CMK (cell line): Measurements from ENCODE around the gene ERN1.

Source experiments
- DNase-seq: peaks from one replicate; pipeline ENCODE4 v3.0.0-alpha.2; 2010; ENCODE audit warnings: low read depth

The ERN1 gene

DNA sequence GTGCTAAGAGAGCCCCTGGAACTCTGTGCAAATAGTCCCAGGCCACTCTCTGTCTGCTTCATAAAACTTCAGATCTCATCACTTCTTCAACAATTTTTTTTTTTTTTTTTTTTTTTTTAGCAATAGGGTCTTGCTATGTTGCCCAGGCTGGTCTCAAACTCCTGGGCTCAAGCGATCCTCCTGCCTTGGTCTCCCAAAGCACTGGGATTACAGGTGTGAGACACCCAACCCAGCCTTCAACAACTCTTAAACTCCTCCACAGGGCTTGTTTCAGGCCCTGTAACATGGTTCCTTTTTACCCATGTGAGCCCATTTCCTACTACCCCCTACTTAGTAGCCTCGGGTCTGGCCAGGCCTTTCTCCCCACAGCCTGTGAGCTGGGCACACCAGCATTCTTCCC, 70.2 kb downstream of the ERN1 start:
- DNase-seq, result no peak

DNA sequence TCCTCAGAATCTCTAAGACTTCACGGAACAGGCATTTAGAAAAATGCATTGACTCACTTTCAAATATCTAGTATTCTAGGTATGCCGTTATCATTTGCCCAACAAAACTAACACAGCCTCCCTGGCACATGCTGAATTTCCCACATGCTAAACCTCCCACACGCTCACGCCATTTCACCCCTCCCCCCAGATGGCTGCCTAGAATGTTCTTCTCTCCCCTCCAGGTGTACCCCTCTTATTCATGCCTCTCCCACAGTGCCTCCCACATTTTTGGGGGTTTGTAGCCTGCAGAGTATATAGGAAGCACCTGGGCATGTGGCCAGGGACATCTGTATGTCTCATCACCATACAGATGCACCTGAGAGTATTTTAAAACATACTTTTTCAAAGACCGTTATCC, 71.3 kb downstream of the ERN1 start:
- no peak for DNase-seq

DNA sequence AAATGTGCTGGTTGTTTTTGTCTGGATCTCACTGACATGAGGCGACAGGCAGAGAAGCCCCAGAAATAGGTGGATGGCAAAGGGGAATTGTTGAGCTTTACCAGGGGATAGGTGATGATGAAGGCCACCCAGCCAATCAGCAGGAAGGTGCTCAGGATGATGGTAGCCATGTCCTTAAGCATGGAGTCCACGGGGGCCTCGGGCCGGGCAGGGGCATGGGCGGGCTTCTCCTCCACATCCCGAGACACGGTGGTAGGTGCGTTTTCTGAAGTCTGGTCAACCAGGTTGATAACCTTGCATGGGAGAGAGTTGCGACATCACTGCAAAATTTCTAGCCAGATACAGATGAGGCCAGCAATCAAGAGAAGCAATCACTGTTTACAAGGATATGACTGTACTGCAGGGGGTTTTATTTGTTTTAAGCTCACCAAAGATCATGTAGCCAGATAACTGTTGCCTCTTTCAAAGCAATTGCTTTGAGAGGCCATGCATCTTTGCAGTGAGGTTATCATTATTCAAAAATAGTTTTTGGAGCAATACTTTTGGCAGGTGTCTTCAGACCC, 72.2 kb downstream of the ERN1 start:
- DNase-seq, result no peak

DNA sequence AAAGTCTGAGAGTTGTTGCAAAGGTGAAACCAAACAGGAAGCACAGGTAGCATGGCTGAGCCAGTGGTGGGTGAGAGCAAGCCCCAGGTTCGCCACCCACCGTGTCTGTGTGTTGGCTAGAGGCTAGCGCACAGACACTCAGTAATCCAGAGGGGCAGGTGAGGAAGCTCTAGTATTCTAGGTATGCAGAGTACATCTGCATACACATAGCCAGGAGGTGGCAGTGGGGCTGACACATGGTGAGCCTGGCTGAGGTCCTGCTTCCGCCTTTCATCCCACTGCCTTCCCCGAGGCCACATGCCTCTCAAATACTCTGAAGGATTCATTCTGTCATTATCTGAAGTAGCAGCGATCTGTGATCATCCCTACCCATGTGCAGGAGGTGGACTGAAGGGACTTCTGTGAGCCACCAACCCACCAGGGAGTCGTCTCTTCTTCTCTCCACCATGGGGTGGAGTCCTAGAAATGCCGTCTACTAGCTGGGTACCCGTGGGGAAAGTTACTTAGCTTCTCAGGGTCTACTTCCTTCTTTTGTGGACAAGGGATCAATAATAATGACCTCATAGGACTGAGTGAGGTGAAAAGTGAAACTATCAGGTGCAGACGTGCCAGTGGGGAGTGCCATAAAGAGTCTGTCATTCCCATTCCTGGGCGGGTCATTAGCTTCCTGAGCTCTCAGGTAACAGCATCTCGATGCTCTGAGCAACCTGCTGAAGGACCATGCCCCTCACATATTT, 73.5 kb downstream of the ERN1 start:
- DNase-seq, result no peak

DNA sequence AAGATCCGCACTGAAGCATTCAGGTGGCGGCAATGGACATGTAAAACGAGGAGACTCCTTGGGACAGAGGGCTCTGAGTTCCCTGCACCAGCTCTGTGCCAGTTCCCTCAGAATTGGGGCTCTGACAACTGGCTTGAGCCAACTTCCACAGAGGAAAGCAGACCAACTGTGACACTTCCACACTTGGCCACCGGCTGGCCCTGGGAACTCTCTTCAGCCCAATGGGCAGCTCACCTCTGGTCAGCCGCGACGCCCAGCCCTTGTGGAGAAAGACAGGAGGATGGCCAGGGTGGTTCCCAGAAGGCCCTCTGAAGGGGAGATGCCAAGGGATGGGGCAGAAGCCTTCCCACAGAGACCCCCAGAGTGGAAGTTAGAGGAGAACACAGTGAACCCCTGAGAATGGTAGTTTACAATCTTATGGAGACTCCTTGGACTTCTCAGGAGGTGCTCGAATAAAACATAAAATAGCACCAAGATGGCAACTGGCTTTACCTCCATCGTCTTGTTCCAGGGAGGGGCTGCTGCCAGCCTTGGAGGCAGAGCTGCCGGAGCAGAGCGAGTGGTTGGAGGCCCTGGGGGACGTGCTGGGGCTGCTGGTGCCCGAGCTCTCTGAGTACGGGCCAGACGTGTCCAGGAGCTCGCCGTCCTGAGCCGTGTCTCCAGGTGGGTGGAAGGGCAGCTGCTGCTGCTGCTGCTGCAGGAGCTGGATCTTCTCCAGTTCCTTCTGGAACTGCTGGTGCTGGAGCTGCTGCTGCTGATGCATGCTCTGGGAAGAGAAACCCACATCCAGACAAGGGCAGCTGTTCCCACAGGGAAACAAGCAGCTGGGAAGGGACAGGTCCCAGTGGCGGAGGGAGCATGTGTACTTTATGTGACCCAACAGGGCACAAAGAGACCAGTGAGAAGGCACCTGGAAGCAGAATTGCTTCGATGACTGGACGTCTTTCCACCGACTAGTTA, 74.5 kb downstream of the ERN1 start:
- DNase-seq, result no peak

DNA sequence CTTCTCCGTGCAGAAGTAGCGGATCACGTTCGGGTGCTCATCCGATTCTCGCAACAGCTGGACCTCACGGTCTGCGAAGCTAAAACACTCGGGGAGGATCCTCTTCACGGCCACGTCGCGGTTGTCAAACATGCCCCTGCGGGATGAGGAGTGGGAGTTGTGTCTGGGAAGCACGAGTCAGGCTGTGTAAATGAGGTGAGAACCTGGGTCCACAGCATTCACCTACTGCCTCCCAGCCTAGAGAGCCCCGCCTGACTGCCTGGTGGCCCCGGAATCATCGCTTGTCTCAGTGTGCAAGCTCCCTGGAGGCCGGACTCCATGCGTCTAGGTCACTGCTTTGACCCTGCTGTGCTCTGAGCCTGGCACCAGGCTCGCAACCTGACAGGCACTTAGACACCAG, 75.6 kb downstream of the ERN1 start:
- DNase-seq, result no peak

DNA sequence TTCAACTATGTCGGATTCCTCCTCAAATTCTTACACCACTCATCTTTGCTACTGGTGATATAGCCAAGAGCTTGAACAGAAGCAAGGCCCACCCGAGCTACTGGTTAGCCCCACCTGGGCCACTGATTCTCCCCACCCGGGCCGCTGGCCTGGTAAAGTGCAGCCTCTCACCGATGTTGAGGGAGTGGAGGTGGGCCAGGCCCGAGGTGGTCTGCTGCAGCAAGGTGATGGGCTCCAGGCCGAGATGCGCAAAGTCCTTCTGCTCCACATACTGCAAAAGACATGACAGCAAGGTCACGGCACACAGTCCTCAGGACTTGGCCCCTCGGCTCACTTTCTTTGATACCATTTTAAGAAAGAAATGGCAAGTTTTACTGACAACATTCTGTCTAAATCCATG, 76.8 kb downstream of the ERN1 start:
- no peak for DNase-seq

DNA sequence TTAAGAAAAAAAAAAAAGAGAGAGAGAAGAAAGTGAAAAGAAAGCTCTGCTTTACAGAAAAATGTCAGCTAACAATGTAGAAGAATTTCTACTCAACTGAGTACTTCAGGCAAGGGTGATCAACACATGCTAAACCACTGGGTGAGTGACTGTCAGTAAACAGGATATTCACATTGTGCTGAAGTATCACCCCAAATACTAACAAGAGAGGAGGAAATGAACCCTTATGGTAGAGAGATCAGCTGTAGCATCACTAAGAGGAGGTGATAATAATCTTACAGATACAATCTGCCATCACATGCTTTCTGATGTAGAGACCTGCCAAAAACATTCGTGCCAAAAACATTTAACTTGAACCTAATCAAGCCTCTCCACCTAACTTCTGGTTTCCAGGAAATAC, 78.8 kb downstream of the ERN1 start:
- DNase-seq, result no peak

DNA sequence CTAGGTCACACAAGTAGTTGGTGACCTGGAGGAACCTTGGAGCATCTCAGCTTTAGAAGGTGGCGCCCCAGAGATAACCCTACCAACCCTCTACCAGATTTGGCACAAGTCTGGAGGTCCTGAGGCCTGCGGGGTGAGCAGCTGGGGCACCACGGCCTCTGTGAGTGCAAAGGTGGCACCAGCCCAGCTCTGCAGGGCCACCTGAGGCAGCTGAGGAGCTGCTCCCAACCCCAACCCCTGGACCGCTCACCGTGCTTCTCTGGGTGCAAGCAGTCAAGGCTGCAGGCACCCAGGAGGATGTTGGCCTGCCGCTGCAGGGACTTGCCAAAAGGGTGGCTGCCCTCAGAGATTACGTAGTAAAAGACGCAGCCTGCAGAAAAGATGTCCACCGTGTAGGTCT, 81.1 kb downstream of the ERN1 start:
- DNase-seq, result no peak

DNA sequence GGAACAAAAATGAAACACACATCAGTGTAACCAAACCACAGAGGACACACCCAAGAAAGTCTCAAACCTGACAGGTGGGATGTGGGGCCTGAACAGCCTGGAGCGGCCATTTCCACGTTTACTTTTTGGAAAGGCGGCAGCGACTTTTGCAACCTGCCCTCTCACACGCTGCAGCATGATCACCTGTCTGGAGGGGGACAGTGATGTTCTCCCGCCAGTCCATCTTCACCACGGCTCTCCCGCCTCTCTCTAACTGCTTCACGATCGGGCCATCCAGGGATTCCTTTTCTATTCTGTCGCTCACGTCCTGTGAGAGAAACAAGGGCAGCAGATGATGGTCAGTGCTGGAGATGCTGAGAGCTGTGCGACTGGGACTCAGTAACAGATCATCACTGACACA, 84.8 kb downstream of the ERN1 start:
- DNase-seq, result no peak

DNA sequence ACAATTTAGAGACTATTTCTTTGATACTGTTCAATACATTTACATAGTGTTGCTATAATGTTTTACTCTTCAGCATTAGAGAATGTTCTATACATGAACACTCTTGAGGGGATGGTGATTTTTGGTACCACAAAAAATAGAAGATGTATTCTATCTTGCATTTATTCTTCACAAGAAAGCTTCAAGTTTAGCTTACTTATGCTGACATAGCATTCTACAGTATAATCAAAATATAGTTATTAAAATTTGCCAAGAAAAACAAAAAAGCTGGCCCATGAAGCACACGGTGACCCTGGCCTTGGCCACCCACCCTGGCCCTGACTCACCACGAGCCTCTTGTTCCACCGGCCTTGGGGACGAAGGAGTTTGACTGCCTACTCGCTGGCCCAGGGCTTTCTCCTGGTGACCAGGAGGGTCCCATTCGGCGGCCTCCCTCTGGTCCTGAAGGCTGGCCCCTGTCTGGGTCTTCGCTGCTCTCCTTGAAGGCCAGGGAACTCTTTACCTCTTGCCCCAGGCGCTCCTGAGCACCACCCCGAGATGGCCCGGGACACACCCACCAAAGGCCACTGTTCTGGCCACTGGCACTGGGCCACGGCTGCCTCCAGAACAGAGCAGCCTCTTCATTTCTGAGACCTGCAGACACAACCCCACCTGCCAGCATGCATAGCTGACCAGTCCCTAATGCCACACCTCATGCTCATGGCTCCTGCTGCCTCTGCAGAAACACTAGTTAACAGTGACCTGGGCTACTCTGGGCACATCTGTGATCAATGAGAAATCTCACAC, 87.1 kb downstream of the ERN1 start:
- no peak for DNase-seq

DNA sequence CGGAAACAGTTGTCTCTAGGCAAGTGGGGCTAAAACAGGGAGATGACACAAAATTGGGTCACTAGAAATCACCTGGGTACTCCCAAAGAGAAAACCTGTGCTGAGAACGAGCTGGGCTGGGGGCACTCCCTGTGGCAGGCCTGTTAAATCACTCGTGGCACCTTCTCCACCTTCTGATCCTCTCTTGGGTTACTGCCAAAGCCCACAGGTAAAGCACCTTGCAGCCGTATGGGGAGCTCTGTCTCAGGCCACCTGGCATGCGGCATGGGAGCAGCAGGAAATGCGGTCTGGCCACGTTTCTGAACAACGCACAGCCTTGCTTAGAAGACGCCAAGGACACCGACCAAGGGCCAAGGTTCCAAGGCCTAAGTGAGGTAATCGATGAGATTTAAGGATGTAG, 88.0 kb downstream of the ERN1 start:
- DNase-seq, result no peak

DNA sequence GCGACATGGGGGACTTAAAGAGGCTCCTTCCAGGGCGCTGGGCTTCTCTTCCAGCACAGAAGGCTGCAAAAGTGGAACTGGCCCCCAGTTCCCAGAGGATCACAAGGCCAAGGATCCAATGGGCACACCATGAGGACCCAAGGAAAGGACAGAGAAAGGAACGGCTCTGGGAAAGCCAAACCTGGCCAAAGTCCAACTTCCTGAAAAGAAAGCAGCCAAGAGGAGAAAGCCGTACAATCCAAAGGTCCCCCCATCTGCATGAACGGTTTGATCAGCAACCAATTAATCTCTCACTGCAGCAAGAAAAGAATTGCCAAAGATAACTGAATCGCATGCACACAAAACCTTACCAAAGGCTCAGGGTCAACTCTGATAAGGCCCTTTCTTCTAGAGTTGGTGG, 89.7 kb downstream of the ERN1 start:
- DNase-seq, result no peak

DNA sequence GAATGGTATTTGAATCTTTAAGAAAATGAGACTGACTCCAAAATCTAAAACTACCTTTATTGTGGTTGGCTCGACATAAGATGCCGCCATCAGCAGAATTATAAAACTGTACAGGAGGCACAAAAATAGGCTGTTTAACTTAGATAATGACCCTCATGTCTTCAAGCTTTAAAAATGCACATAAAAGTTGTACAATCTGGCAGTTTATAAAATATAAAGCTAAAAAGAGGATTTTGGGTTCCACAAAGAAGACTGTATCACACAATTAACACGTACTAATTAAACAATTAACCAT, 90.9 kb downstream of the ERN1 start:
- DNase-seq, result no peak

DNA sequence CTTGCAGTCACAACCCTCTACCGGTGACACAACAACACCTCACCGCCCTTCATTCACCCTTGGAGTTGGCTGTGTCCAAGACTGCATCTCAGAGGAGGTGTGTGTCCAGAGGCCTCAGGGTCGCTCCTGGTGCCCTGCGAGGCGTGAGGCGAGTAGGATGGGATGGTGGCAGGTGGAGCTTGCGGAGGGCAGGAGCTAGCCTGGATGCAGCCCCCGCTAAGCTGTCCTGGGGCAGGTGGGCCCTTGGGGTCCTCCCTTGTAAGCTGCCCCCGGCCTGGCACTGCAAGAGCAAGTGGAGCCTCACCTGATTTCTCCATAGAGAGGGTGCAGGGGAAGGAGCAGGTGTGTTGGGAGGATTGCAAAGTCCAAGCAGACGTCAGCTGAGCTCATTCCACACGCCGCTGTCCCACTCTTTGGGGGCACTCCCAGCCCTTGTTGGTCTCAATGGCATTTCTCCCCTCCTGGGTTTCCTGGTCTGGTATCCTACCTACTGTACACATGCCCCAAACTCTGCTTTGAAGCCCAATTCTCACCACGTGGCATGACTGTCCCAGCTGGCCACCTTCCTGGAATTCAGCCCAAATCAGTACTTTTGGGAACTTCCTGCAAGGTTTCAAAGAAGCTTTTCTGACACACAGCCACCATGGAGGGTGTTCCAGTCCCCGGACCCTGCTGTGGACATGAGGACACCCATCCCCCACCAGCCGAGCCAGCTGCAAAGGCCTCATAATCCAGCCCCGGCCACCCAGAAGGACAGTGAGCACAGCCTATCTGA, 91.4 kb downstream of the ERN1 start:
- DNase-seq, result no peak

DNA sequence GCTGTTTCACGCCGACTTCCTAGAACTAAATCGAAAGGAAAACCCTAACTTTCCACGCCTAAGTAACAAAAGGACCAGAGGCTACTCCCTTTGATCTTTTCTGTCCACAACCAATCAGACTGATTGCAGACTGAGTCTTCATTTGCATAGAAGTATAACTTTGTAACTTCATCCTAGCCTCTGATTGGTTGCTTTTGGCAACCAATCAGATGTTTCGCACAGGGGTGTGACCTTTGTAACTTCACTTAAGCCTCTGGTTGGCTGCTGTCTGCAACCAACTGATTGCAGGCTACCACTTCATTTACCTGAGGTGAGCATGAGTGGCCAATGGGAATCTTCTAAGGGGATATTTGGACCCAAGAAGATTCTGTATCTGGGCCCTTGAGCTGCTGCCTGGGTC, 92.1 kb downstream of the ERN1 start:
- DNase-seq, result no peak

DNA sequence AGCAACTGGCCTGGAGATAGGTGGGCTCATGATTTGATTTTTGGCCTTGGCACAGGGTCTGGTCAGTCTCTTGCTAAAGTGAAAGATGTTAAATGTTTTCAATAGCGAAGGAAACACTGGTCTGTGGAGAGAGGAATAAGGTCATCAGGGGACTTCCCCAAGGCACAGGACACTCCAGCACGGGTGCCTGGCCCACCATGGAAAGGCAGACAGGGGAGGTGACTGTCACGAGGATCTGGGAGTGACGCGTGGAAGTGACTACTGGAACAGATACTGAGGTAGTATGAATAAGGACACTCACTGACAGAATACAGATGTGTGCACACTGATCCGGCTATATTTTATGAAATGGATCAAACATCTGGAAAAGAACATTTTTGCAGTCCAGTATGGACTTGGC, 92.8 kb downstream of the ERN1 start:
- no peak for DNase-seq

DNA sequence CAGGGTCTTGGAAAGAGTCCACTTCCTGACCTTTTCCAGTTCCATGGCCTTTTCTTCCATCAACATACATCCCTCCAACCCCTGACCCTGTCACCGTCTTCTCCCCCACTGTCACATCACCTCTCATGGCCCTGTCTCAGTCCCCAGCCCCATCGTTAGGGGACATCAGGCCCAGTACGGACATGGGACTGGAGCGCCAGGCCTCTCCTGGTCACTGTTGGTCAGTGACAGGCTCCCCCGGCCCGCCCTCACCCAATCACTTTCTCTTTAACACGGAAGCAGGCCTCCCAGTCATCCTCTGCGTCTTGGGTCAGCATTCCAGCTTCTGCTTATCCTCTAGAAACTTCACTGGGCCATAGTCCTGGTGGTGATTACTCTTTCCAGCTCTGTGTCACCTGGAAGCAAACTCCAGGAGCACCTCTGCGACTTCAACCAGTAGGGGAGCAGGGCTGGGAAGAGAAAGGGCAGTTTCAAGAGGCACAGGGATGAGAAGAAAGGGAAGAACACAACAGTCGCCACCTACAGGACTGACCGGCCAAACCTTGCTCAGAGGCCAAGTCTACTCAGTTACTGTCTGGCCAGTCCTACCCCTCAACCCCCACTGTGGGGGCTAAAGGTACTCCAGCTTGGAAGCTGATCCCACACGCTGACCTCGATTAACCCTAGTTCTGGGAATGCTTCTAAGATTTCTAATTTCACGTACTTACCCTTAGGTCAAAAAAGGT, 93.6 kb downstream of the ERN1 start:
- DNase-seq, result no peak

DNA sequence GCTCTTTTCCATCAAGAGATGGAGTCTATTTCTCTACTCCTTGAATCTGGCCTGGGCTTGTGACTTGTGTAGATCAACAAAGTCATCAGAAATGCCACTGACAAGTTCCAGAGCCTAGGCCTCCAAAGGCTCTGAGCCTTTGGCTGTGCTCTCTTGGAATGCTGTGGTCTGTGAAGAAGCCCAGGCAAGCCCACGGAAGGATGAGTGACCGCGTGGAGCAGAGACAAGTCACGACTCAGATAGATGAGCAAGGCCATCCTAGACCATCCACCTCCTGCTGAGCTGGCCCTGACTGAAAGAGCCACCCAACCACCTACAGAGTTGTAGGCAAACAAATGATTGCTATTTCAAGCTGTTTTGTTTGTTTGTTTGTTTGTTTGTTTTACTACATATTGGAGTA, 97.9 kb downstream of the ERN1 start:
- no peak for DNase-seq

DNA sequence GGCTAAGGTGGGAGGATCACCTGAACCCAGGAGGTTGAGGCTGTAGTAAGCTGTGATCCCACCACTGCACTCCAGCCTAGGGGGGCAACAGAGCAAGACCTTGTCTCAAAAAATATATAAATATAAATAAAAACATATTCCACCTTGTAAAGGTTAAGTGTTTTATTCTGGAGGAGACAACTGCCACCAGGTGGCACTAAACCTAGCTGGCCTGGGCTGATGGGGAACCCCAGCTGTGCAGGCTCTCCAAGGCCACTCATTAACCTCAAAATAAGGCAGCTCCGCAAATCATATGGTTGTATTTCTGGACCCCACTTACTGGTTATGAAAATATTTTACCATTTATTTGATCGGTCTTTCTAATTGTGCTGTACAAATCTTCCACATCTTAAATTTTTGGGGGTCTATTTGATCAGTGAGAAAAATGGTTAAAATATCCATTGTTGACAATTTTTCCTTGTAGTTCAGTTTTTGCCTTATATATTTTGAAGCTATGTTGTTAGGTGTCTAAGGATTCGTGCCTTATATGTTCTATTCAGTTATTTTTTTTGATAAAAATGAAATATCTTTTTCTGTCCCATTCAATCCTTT, 101.0 kb downstream of the ERN1 start:
- DNase-seq, result no peak
